ENCODE measurements around the gene SOX30.

DNA sequence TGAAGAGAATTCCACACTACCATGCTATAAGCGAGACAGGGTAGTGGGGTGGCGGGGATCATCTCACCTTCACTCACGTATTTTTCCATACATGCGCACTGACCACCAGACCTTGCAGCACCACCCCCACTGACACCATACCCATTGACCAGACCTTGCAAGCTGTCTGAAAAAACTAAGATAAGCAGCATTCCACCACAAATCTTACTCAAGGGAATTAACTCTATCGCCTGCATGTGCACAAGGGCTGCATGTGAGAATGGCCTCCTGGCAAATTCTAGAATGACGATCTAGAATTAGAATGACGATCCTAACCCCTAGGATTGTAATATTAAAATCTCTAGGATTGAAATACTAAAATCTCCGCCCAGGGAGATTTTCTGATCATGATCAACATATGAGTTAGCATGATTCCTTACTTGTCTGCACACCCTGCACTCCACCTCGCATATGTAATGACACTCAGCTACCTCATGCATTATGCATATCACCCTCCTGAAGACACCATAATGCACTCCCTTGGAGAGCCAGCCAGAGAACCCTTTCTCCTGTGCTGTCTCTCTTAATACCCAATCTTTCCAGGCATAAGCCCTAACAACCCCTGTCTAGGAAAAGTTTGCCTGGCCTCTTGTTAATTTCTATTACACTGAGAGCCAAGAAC is 11.7 kb downstream of the SOX30 start:
- TF ChIP-seq, protein P1, sequence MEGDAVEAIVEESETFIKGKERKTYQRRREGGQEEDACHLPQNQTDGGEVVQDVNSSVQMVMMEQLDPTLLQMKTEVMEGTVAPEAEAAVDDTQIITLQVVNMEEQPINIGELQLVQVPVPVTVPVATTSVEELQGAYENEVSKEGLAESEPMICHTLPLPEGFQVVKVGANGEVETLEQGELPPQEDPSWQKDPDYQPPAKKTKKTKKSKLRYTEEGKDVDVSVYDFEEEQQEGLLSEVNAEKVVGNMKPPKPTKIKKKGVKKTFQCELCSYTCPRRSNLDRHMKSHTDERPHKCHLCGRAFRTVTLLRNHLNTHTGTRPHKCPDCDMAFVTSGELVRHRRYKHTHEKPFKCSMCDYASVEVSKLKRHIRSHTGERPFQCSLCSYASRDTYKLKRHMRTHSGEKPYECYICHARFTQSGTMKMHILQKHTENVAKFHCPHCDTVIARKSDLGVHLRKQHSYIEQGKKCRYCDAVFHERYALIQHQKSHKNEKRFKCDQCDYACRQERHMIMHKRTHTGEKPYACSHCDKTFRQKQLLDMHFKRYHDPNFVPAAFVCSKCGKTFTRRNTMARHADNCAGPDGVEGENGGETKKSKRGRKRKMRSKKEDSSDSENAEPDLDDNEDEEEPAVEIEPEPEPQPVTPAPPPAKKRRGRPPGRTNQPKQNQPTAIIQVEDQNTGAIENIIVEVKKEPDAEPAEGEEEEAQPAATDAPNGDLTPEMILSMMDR (CRISPR knock-in tag; IDR thresholded peaks at IDR 0.05), result no peak
- TF ChIP-seq ATF1 (CRISPR knock-in tag; IDR thresholded peaks at IDR 0.05) (no peak), ZNF138 (CRISPR knock-in tag; IDR thresholded peaks at IDR 0.05; ENCODE audit: low read depth) (no peak), POLR2A (IDR thresholded peaks at IDR 0.05; ENCODE audit: insufficient read depth in 1 of 2, low read depth in 2 of 2, low read length in 2 of 2) (no peak), ZNF496 (CRISPR knock-in tag; IDR thresholded peaks at IDR 0.05; ENCODE audit: insufficient replicate concordance) (no peak), TGIF2 (CRISPR knock-in tag; IDR thresholded peaks at IDR 0.05) (no peak)
- TF ChIP-seq, protein P2, sequence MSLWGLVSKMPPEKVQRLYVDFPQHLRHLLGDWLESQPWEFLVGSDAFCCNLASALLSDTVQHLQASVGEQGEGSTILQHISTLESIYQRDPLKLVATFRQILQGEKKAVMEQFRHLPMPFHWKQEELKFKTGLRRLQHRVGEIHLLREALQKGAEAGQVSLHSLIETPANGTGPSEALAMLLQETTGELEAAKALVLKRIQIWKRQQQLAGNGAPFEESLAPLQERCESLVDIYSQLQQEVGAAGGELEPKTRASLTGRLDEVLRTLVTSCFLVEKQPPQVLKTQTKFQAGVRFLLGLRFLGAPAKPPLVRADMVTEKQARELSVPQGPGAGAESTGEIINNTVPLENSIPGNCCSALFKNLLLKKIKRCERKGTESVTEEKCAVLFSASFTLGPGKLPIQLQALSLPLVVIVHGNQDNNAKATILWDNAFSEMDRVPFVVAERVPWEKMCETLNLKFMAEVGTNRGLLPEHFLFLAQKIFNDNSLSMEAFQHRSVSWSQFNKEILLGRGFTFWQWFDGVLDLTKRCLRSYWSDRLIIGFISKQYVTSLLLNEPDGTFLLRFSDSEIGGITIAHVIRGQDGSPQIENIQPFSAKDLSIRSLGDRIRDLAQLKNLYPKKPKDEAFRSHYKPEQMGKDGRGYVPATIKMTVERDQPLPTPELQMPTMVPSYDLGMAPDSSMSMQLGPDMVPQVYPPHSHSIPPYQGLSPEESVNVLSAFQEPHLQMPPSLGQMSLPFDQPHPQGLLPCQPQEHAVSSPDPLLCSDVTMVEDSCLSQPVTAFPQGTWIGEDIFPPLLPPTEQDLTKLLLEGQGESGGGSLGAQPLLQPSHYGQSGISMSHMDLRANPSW (CRISPR knock-in tag; IDR thresholded peaks at IDR 0.05; ENCODE audit: borderline replicate concordance), result no peak
- TF ChIP-seq, protein P3, sequence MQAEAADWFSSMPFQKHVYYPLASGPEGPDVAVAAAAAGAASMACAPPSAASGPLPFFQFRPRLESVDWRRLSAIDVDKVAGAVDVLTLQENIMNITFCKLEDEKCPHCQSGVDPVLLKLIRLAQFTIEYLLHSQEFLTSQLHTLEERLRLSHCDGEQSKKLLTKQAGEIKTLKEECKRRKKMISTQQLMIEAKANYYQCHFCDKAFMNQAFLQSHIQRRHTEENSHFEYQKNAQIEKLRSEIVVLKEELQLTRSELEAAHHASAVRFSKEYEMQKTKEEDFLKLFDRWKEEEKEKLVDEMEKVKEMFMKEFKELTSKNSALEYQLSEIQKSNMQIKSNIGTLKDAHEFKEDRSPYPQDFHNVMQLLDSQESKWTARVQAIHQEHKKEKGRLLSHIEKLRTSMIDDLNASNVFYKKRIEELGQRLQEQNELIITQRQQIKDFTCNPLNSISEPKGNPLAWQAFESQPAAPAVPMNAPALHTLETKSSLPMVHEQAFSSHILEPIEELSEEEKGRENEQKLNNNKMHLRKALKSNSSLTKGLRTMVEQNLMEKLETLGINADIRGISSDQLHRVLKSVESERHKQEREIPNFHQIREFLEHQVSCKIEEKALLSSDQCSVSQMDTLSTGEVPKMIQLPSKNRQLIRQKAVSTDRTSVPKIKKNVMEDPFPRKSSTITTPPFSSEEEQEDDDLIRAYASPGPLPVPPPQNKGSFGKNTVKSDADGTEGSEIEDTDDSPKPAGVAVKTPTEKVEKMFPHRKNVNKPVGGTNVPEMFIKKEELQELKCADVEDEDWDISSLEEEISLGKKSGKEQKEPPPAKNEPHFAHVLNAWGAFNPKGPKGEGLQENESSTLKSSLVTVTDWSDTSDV (CRISPR knock-in tag; IDR thresholded peaks at IDR 0.05), result no peak

Data from HepG2 (cell line).